Glutamatergic neuron (in vitro differentiated cells): ENCODE measurements around the gene MAP7D1. TPM values are rescaled to one million over a fixed set of nuclear protein-coding genes. Genes with fewer than 3 reads are reported as not detected.

ENCODE experiments used
- DNase-seq: peaks from one replicate; pipeline ENCODE4 v3.0.0; 2022
- H3K27ac Mint-ChIP-seq: one replicate; pipeline ENCODE4 v1.8.0; 2020; ENCODE audit warnings: mild to moderate bottlenecking, mixed read lengths, inconsistent platforms; ENCODE audit not compliant: unreplicated experiment
- H3K27me3 Mint-ChIP-seq: one replicate; pipeline ENCODE4 v1.8.0; 2020; ENCODE audit warnings: mild to moderate bottlenecking, moderate library complexity, mixed read lengths, inconsistent platforms; ENCODE audit not compliant: unreplicated experiment
- H3K36me3 Mint-ChIP-seq: one replicate; pipeline ENCODE4 v1.8.0; 2020; ENCODE audit warnings: mild to moderate bottlenecking, mixed read lengths, inconsistent platforms; ENCODE audit not compliant: unreplicated experiment
- H3K4me1 Mint-ChIP-seq: one replicate; pipeline ENCODE4 v1.8.0; 2020; ENCODE audit warnings: mild to moderate bottlenecking, low read depth, mixed read lengths, inconsistent platforms; ENCODE audit not compliant: unreplicated experiment
- H3K4me3 Mint-ChIP-seq: one replicate; pipeline ENCODE4 v1.8.0; 2020; ENCODE audit warnings: mild to moderate bottlenecking, mixed read lengths, inconsistent platforms; ENCODE audit not compliant: unreplicated experiment
- H3K9me3 Mint-ChIP-seq: one replicate; pipeline ENCODE4 v1.8.0; 2020; ENCODE audit warnings: mild to moderate bottlenecking, moderate library complexity, mixed read lengths, inconsistent platforms; ENCODE audit not compliant: unreplicated experiment
- total RNA-seq: library from RNA; stranded (reverse); fragmentation: NEBNext Ultra II Directional; extraction: Animal tissue kit (Norgen Biotek cat#: 25700); gene quantifications from one replicate; pipeline ENCODE4 v1.2.1, GENCODE V29; 2021; ENCODE audit not compliant: unreplicated experiment
- TF ChIP-seq, protein P1 (sequence below): fragments of 200-600 bp; sonication (generic); IDR thresholded peaks from one replicate; pipeline ENCODE4 v1.5.0; 2021; ENCODE audit not compliant: partially characterized antibody, unreplicated experiment

Gene MAP7D1
- total RNA-seq, 1 donor from 2014 or later = 152 TPM

- no peak overlapping the region for H3K27ac Mint-ChIP-seq
- TF ChIP-seq, protein P1, sequence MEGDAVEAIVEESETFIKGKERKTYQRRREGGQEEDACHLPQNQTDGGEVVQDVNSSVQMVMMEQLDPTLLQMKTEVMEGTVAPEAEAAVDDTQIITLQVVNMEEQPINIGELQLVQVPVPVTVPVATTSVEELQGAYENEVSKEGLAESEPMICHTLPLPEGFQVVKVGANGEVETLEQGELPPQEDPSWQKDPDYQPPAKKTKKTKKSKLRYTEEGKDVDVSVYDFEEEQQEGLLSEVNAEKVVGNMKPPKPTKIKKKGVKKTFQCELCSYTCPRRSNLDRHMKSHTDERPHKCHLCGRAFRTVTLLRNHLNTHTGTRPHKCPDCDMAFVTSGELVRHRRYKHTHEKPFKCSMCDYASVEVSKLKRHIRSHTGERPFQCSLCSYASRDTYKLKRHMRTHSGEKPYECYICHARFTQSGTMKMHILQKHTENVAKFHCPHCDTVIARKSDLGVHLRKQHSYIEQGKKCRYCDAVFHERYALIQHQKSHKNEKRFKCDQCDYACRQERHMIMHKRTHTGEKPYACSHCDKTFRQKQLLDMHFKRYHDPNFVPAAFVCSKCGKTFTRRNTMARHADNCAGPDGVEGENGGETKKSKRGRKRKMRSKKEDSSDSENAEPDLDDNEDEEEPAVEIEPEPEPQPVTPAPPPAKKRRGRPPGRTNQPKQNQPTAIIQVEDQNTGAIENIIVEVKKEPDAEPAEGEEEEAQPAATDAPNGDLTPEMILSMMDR = no peak
Observed at GRCh38 chr1:36166136-36166535, 10.2 kb downstream of the MAP7D1 start.

GRCh38 chr1:36166938-36167905 is 11.3 kb downstream of the MAP7D1 start:
- TF ChIP-seq, protein P1 = no peak
- peaks cover 2% of the 10 kb centered on the region for H3K27me3 Mint-ChIP-seq
- H3K4me1 Mint-ChIP-seq = peaks cover 7% of the 10 kb centered on the region

More at GRCh38 chr1:36166136-36166535, 10.2 kb downstream of the MAP7D1 start:
- DNase-seq = no peak
- Mint-ChIP-seq H3K4me3 (no peak overlapping the region), H3K9me3 (peaks cover 4% of the 10 kb centered on the region), H3K4me1 (peaks cover 15% of the 10 kb centered on the region), H3K36me3 (no peaks in the 10 kb centered on the region), H3K27me3 (peaks cover 2% of the 10 kb centered on the region)

GRCh38 chr1:36168514-36168913 is 12.6 kb downstream of the MAP7D1 start:
- Mint-ChIP-seq H3K27ac (no peak overlapping the region), H3K36me3 (no peaks in the 10 kb centered on the region), H3K4me1 (peaks cover 7% of the 10 kb centered on the region), H3K27me3 (peaks cover 2% of the 10 kb centered on the region), H3K9me3 (peaks cover 4% of the 10 kb centered on the region), H3K4me3 (no peak overlapping the region)
- TF ChIP-seq, protein P1 = no peak
- DNase-seq = no peak

More at GRCh38 chr1:36166938-36167905, 11.3 kb downstream of the MAP7D1 start:
- Mint-ChIP-seq H3K36me3 (no peaks in the 10 kb centered on the region), H3K9me3 (peaks cover 4% of the 10 kb centered on the region), H3K27ac (no peak overlapping the region), H3K4me3 (no peak overlapping the region)
- no peak for DNase-seq

DNA sequence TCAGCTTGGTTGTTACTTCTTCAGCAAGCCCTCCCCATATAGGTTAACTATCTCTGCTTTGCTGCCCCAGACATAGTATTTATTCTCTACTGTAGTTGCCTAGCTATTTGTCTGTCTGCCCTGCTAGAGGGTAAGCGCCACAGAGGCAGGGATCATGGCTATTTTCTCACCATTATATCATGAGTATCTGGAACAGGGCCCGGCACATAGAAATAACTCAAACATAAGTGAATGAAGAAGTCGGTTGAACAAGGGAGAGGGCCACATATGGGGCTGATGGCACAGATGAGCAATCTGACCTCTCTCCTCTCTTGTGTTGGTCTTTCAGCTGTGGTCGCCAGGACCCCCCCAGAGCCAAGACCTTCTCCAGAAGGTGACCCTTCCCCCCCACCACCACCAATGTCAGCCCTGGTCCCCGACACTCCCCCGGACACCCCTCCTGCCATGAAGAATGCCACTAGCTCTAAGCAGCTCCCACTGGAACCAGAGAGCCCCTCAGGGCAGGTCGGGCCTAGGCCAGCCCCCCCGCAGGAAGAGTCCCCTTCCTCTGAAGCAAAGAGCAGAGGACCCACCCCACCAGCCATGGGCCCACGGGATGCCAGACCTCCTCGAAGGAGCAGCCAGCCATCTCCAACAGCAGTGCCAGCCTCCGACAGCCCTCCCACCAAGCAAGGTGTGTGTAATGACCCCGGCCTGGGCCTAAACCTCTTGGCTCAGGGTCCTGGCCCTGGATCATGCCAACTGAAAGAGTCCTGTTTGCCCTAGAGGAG is 14.9 kb downstream of the MAP7D1 start:
- no peak for DNase-seq
- Mint-ChIP-seq H3K4me3 (no peak overlapping the region), H3K4me1 (peaks cover 13% of the 10 kb centered on the region)

More for the DNA sequence above, 14.9 kb downstream of the MAP7D1 start:
- Mint-ChIP-seq H3K9me3 (peaks cover 7% of the 10 kb centered on the region), H3K36me3 (no peaks in the 10 kb centered on the region), H3K27ac (no peak overlapping the region), H3K27me3 (peaks cover 2% of the 10 kb centered on the region)
- TF ChIP-seq, protein P1 = no peak
